ENCODE results near the gene RNU4-1. TPM values are rescaled to one million over a fixed set of nuclear protein-coding genes. Genes with fewer than 3 reads are reported as not detected.
A peak's percentile ranks its signal among the peaks of the same experiment; 100 is the strongest.

Gene RNU4-1
- total and polyA plus RNA-seq, 4 donors = under 0.01 to 872 TPM; not detected in 2

DNA sequence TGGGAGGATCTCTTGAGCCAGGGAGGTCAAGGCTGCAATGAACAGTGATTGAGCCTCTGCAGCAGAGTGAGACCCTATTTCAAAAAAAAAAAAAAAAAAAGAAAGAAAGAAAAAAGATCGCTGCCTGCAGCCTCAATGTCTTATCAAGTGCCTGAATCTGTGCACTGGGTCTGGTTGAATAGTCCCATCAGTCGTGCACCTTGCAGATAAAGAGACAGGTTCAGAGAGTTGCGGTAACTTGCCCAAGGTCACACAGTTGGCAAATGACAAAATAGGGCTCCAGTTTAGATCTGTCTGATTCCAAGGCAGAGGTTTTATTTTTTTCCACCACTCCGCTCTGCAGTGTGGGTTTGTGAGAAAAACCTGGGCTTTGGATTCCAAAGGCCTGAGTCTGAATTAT, 35.2 kb upstream of the RNU4-1 start:
- Histone ChIP-seq H3K27ac (ENCODE audit: low read depth, low read length) (no peak overlapping the region), H3K4me3 (ENCODE audit: low read depth, low read length) (no peak overlapping the region), H3K27me3 (ENCODE audit: control insufficient read depth, insufficient read depth, low read length) (no peaks in the 10 kb centered on the region), H3K4me1 (ENCODE audit: control insufficient read depth, insufficient read depth, low read length) (peaks cover 10% of the 10 kb centered on the region), H3K36me3 (ENCODE audit: control insufficient read depth, insufficient read depth, low read length) (no peaks in the 10 kb centered on the region), H3K9me3 (ENCODE audit: control insufficient read depth, insufficient read depth, low read length) (no peaks in the 10 kb centered on the region)
- no peak for DNase-seq (ENCODE audit: low read depth in 4 of 6, low spot score in 6 of 6)
- WGBS (ENCODE audit: insufficient coverage) = 82% methylated on average over 3 of the region's 4 CpGs

DNA sequence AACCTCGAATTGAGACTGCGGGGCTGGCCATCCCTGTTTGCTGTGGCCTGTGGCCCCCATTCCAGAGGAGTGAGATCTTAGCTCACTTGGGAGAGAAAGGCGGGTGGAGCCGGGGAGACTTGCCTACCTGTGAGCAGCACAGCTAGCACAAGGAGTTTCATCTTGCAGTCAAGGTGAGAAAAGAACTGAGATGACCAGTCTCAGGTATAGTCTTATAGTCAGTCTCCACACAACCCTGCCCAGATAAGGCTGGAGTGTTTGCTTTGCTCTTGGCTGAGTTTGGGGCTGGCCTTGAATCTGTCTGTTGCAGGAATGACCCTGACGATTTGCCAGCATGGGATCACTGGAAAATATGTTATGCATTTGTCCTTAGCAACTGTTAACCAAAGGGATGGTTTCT, 34.6 kb upstream of the RNU4-1 start, which contains the start of gene PLA2G1B:
PLA2G1B (minus strand) TSS at position 187 of the 400 bp plus-strand sequence; CDS start at position 161, 26 bp downstream.
- no peak for DNase-seq (ENCODE audit: low read depth in 4 of 6, low spot score in 6 of 6)
- Histone ChIP-seq H3K4me3 (ENCODE audit: low read depth, low read length) (no peak within 1 kb of the TSS), H3K27me3 (ENCODE audit: control insufficient read depth, insufficient read depth, low read length) (no peaks in the 10 kb centered on the region), H3K9me3 (ENCODE audit: control insufficient read depth, insufficient read depth, low read length) (no peaks in the 10 kb centered on the region), H3K4me1 (ENCODE audit: control insufficient read depth, insufficient read depth, low read length) (peaks cover 10% of the 10 kb centered on the region), H3K36me3 (ENCODE audit: control insufficient read depth, insufficient read depth, low read length) (no peaks in the 10 kb centered on the region), H3K27ac (ENCODE audit: low read depth, low read length) (no peak within 1 kb of the TSS)
- 89% methylated on average over 4 of the region's 5 CpGs for WGBS (ENCODE audit: insufficient coverage)

DNA sequence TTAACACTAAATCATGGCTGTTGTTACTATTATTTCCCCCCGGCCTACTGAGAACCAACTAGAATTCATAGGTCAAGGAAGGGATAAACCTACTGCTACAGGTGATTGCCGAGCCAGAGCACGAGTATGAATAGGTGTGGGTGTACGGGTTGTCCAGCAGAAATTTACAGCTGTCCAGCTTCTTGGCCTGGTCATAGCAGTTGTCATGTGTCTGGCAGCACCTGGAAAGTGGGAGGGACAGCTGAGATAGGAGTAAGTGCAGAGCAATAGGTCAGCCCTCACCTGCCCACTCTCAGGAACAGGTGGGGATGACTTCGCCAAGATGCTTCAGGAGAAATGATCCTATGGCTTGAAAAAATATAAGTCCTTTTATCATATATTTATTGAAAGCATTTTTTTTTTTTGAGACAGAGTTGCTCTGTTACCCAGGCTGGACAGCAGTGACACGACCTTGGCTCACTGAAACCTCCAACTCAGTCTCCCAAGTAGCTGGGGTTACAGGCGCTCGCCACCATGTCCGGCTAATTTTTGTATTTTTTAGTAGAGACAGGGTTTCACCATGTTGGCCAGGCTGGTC, 31.9 kb upstream of the RNU4-1 start:
- H3K27ac ChIP-seq (ENCODE audit: low read depth, low read length) = no peak overlapping the region
- no peaks in the 10 kb centered on the region for H3K36me3 ChIP-seq (ENCODE audit: control insufficient read depth, insufficient read depth, low read length)
- no peak overlapping the region for H3K4me3 ChIP-seq (ENCODE audit: low read depth, low read length)
- H3K27me3 ChIP-seq (ENCODE audit: control insufficient read depth, insufficient read depth, low read length) = no peaks in the 10 kb centered on the region
- no peaks in the 10 kb centered on the region for H3K9me3 ChIP-seq (ENCODE audit: control insufficient read depth, insufficient read depth, low read length)
- DNase-seq (ENCODE audit: low read depth in 4 of 6, low spot score in 6 of 6) = no peak
- peaks cover 10% of the 10 kb centered on the region for H3K4me1 ChIP-seq (ENCODE audit: control insufficient read depth, insufficient read depth, low read length)
- 87% methylated on average over 3 of the region's 9 CpGs for WGBS (ENCODE audit: insufficient coverage)

DNA sequence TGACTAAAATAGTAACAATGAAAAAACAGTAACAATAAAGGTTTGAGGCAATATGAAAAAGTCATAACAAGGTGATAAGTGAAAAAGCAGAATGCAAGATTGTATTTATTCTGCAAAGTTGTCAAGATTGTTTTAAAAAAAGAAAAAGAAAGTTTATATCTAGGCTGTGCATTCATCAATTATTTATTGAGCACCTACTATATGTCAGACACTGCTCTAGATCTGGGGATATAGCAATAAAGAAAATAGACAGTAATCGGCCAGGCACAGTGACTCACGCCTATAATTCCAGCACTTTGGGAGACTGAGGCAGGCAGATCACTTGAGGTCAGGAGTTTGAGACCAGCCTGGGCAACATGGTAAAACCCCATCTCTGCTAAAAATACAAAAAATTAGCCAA, 30.7 kb upstream of the RNU4-1 start:
- Histone ChIP-seq H3K9me3 (ENCODE audit: control insufficient read depth, insufficient read depth, low read length) (no peaks in the 10 kb centered on the region), H3K36me3 (ENCODE audit: control insufficient read depth, insufficient read depth, low read length) (no peaks in the 10 kb centered on the region), H3K4me3 (ENCODE audit: low read depth, low read length) (no peak overlapping the region), H3K27me3 (ENCODE audit: control insufficient read depth, insufficient read depth, low read length) (no peaks in the 10 kb centered on the region), H3K4me1 (ENCODE audit: control insufficient read depth, insufficient read depth, low read length) (peaks cover 10% of the 10 kb centered on the region), H3K27ac (ENCODE audit: low read depth, low read length) (no peak overlapping the region)
- WGBS (ENCODE audit: insufficient coverage) = 100% methylated on average over 2 of the region's 2 CpGs
- DNase-seq (ENCODE audit: low read depth in 4 of 6, low spot score in 6 of 6) = no peak

DNA sequence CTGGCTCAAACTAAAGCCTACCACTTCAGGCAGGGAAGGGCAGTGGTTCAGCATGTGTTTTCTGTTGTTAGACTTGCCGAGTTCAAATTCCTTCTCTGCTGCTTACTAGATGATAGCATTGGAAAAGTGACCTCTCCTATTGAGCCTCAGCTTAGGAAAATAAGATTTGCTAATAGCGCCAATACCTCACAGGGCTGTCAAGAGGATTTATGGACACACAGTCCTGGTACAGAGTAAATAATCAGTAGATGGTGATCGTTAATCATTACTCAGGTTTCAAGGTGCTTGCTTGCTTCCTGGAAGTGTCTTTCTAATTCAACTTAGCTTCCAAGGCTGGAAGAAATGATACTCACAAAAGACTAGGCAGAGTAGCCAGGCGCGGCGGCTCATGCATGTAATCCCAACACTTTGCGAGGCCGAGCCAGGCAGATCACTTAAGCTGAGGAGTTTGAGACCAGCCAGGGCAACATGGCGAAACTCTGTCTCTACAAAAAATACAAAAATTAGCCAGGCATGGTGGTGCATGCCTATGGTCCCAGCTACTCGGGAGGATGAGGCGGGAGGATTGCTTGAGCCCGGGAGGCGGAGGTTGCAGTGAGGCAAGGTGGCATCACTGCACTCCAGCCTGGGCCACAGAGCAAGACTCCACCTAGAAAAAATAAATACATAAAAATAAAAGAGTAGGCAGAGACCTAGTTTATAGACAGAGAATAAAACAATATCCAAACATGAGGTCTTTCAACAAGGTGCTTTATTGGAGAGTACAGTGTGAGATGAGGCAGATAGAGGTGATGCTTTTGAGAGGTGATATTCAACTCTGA, 28.6 kb upstream of the RNU4-1 start:
- 83% methylated on average over 7 of the region's 13 CpGs for WGBS (ENCODE audit: insufficient coverage)
- no peak for DNase-seq (ENCODE audit: low read depth in 4 of 6, low spot score in 6 of 6)
- no peak overlapping the region for H3K4me3 ChIP-seq (ENCODE audit: low read depth, low read length)

DNA sequence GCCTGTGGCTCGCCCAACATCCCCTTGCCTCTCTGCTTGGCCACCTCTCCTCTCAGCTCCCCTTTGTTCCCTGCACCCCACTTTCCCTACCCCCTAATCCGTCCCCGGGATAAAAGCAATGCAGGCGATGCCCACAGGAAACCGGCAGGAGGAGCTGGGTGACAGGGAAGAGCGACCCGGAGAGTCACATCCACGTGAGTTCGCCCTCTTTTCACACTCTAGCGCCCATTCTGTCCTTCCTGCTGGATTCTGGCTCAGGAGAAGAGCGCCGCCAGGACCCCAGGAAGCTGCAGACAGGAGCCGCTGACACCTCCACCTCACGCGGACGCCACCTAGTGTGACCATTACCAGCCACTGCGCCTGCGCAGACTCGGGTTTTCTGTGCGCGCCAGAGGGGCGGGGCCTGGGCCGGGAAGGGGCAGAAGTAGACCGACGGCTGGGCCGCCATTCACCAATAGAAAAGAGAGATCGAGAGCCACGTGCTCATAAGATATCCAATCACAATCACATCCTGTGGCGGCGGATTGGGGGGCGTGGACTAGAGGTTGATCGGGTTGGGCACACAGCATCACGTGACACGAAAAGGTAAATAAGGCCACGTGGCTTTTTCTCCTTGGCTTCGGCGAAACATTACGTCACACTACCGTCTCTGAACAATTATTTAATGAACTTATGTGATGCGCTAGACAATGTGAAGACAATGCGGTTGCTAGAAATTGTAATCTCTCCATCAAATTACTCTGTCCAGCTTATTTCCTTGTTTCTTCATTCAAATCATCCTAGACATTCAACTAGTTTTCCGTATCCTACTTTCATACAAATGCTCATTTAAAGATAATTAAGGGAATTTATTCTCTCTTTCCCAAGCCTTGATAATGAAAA, 24.4 kb upstream of the RNU4-1 start:
- Histone ChIP-seq H3K36me3 (ENCODE audit: control insufficient read depth, insufficient read depth, low read length) (peaks cover 2% of the 10 kb centered on the region), H3K4me3 (ENCODE audit: low read depth, low read length) (peak overlapping the region; percentile 71), H3K9me3 (ENCODE audit: control insufficient read depth, insufficient read depth, low read length) (no peaks in the 10 kb centered on the region), H3K27ac (ENCODE audit: low read depth, low read length) (peak overlapping the region; percentile 74), H3K4me1 (ENCODE audit: control insufficient read depth, insufficient read depth, low read length) (peaks cover 8% of the 10 kb centered on the region), H3K27me3 (ENCODE audit: control insufficient read depth, insufficient read depth, low read length) (no peaks in the 10 kb centered on the region)
- WGBS (ENCODE audit: insufficient coverage) = under 1% methylated on average over 22 of the region's 42 CpGs
- peak; percentile 94 to 100 (median 98) for DNase-seq (ENCODE audit: low read depth in 4 of 6, low spot score in 6 of 6)

More for the DNA sequence above, 28.6 kb upstream of the RNU4-1 start:
- no peaks in the 10 kb centered on the region for H3K27me3 ChIP-seq (ENCODE audit: control insufficient read depth, insufficient read depth, low read length)
- no peak overlapping the region for H3K27ac ChIP-seq (ENCODE audit: low read depth, low read length)
- H3K9me3 ChIP-seq (ENCODE audit: control insufficient read depth, insufficient read depth, low read length) = no peaks in the 10 kb centered on the region
- H3K36me3 ChIP-seq (ENCODE audit: control insufficient read depth, insufficient read depth, low read length) = no peaks in the 10 kb centered on the region
- peaks cover 18% of the 10 kb centered on the region for H3K4me1 ChIP-seq (ENCODE audit: control insufficient read depth, insufficient read depth, low read length)

DNA sequence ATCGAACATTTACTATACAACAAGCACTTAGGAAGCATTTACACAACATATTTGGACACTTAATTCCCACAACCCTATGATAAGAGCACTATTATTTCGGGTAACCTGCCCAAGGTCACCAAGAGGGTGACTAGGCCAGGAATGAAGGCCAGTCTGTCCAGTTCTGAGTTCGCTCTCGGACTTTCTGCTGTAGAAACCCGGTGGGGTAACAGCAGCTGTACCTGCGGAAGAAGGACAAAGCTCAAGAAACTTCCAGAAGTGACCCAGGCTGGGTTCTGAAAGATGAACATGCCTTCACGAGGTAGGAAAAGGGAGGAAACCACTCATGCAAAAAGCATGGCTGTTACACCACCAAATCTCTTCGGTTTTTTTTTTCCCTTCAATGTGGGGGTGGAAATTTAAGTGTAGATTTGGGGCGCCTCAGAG, 23.8 kb upstream of the RNU4-1 start:
- WGBS (ENCODE audit: insufficient coverage) = 75% methylated on average over 6 of the region's 9 CpGs

DNA sequence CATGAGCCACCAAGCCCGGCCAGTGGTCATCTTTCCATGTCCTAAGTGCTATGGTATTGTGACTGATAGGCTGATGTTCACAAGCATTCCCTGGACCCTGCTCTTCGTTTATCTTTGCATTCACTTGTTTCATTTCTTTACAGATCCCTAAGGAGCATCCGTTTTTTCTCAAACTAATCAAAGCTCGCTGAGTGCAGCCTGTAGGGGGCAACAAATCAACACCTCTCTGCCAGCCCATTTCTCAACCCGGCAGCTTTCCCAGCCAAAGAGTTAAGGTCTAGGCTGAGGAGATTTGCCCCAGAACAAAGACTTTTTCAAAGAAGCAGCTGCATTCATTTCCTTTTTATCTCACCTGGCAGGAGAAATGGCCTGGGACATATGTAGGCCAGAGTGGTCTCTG, 21.2 kb upstream of the RNU4-1 start:
- WGBS (ENCODE audit: insufficient coverage) = 50% methylated on average over 4 of the region's 5 CpGs
- no peaks in the 10 kb centered on the region for H3K27me3 ChIP-seq (ENCODE audit: control insufficient read depth, insufficient read depth, low read length)
- no peak for DNase-seq (ENCODE audit: low read depth in 4 of 6, low spot score in 6 of 6)
- H3K4me3 ChIP-seq (ENCODE audit: low read depth, low read length) = no peak overlapping the region
- peaks cover 2% of the 10 kb centered on the region for H3K36me3 ChIP-seq (ENCODE audit: control insufficient read depth, insufficient read depth, low read length)
- no peaks in the 10 kb centered on the region for H3K9me3 ChIP-seq (ENCODE audit: control insufficient read depth, insufficient read depth, low read length)
- H3K4me1 ChIP-seq (ENCODE audit: control insufficient read depth, insufficient read depth, low read length) = peaks cover 8% of the 10 kb centered on the region
- H3K27ac ChIP-seq (ENCODE audit: low read depth, low read length) = no peak overlapping the region

More for the DNA sequence above, 23.8 kb upstream of the RNU4-1 start:
- Histone ChIP-seq H3K36me3 (ENCODE audit: control insufficient read depth, insufficient read depth, low read length) (peaks cover 2% of the 10 kb centered on the region), H3K27me3 (ENCODE audit: control insufficient read depth, insufficient read depth, low read length) (no peaks in the 10 kb centered on the region), H3K9me3 (ENCODE audit: control insufficient read depth, insufficient read depth, low read length) (no peaks in the 10 kb centered on the region), H3K4me1 (ENCODE audit: control insufficient read depth, insufficient read depth, low read length) (peaks cover 8% of the 10 kb centered on the region), H3K4me3 (ENCODE audit: low read depth, low read length) (peak overlapping the region; percentile 71), H3K27ac (ENCODE audit: low read depth, low read length) (peak overlapping the region; percentile 74)
- no peak for DNase-seq (ENCODE audit: low read depth in 4 of 6, low spot score in 6 of 6)

DNA sequence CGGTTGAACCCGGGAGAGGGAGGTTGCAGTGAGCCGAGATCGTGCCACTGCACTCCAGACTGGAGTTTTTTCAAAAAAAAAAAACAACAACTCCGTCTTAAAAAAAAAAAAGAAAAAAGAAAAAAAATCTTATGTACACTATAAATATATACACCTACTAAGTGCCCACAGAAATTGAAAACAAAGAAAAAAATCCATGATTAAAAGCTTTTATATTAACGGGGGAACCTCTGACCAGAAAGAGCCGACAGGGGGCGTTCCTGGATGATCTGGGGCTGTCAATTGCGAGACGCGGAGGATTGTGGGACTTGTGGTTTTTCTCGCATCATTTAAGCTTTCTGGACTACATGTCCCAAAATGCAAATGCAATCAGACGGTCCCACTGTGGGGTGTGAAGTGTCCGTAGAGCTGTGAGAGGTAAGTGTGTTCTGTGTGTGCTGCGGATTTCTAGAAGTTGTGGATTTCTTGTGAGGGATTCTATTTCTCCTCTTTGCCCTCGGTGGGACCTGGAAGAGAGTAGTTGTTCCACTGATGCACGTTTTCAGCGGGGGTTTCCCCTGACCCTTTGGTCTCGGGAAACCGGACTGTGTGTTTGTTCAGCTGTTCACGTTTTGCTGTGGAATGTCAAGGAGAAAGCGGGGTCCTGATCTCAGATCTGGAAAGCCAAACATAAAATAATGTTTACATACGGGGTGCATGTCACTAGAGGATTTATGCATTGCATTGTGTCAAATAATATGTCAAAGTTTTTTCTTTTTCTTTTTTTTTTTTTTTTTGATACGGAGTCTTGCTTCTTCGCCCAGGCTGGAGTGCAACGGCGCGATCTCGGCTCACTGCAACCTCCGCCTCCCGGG, 9.2 kb upstream of the RNU4-1 start, which contains the start of gene SIRT4:
SIRT4 (plus strand) TSS at position 360 of the 854 bp plus-strand sequence. CDS start 1,241 bp downstream, outside the sequence.
- H3K27ac ChIP-seq (ENCODE audit: low read depth, low read length) = peak within 1 kb of the TSS; percentile 93
- no peaks in the 10 kb centered on the region for H3K9me3 ChIP-seq (ENCODE audit: control insufficient read depth, insufficient read depth, low read length)
- WGBS (ENCODE audit: insufficient coverage) = 0% methylated on average over 12 of the region's 31 CpGs
- peak; percentile 93 to 99 (median 96) for DNase-seq (ENCODE audit: low read depth in 4 of 6, low spot score in 6 of 6)
- H3K27me3 ChIP-seq (ENCODE audit: control insufficient read depth, insufficient read depth, low read length) = no peaks in the 10 kb centered on the region
- H3K36me3 ChIP-seq (ENCODE audit: control insufficient read depth, insufficient read depth, low read length) = peaks cover 7% of the 10 kb centered on the region
- peak within 1 kb of the TSS; percentile 91 for H3K4me3 ChIP-seq (ENCODE audit: low read depth, low read length)
- peaks cover 11% of the 10 kb centered on the region for H3K4me1 ChIP-seq (ENCODE audit: control insufficient read depth, insufficient read depth, low read length)
